GM19193 (cell line): ENCODE measurements around the gene DOCK7.

Experiments
- POLR2A ChIP-seq: IDR thresholded peaks from 4 replicates; pipeline ENCODE4 v1.6.1; 2011; ENCODE audit not compliant: insufficient read depth, insufficient read length; ENCODE audit errors: extremely low read depth

DOCK7 gene

GRCh38 chr1:62707744-62708120, 19.5 kb upstream of the DOCK7 start:
- TF ChIP-seq POLR2A: no peak

- TF ChIP-seq POLR2A: no peak
Observed at GRCh38 chr1:62706985-62707743, 19.0 kb upstream of the DOCK7 start.

- TF ChIP-seq POLR2A: no peak
Observed at GRCh38 chr1:62693123-62693522, 4.9 kb upstream of the DOCK7 start.

GRCh38 chr1:62691062-62691844, 3.1 kb upstream of the DOCK7 start:
- no peak for TF ChIP-seq POLR2A

- no peak for TF ChIP-seq POLR2A
Observed at GRCh38 chr1:62689524-62689923, 1.3 kb upstream of the DOCK7 start.

- TF ChIP-seq POLR2A: no peak
Observed at GRCh38 chr1:62688687-62689085, 500 bp upstream of the DOCK7 start.

GRCh38 chr1:62687421-62687902, 724 bp downstream of the DOCK7 start:
- no peak for TF ChIP-seq POLR2A

- TF ChIP-seq POLR2A: no peak
Observed at GRCh38 chr1:62686822-62687221, 1.4 kb downstream of the DOCK7 start.

- TF ChIP-seq POLR2A: no peak
Observed at GRCh38 chr1:62685431-62685859, 2.7 kb downstream of the DOCK7 start.

GRCh38 chr1:62682531-62682930, 5.7 kb downstream of the DOCK7 start:
- no peak for TF ChIP-seq POLR2A

GRCh38 chr1:62676611-62677356, 11.4 kb downstream of the DOCK7 start:
- TF ChIP-seq POLR2A: no peak

- no peak for TF ChIP-seq POLR2A
Observed at GRCh38 chr1:62673629-62674028, 14.6 kb downstream of the DOCK7 start.

- TF ChIP-seq POLR2A: no peak
Observed at GRCh38 chr1:62672029-62672428, 16.2 kb downstream of the DOCK7 start.

GRCh38 chr1:62654744-62655143, 33.4 kb downstream of the DOCK7 start:
- TF ChIP-seq POLR2A: no peak

- TF ChIP-seq POLR2A: no peak
Observed at GRCh38 chr1:62652387-62652786, 35.8 kb downstream of the DOCK7 start.
